SK-N-SH treated with all-trans-retinoic acid at 6 μM for 48 hours (cell line): Measurements from ENCODE around the gene TAS1R1.

ENCODE experiments used
- BACH2 ChIP-seq: fragments of 250-450 bp; sonication (Bioruptor Pico); IDR thresholded peaks from 2 replicates; pipeline ENCODE4 v1.9.0; 2021; ENCODE audit warnings: mild to moderate bottlenecking, borderline replicate concordance
- CSDC2 ChIP-seq: fragments of 250-450 bp; sonication (Bioruptor Pico); IDR thresholded peaks from 2 replicates; pipeline ENCODE4 v1.5.0; 2020; ENCODE audit warnings: mild to moderate bottlenecking, moderate library complexity
- OSR1 ChIP-seq: fragments of 250-450 bp; sonication (Bioruptor Pico); IDR thresholded peaks from 2 replicates; pipeline ENCODE4 v1.8.0; 2022; ENCODE audit warnings: moderate library complexity, mild to moderate bottlenecking, inconsistent platforms
- PATZ1 ChIP-seq: fragments of 250-450 bp; sonication (Bioruptor Pico); IDR thresholded peaks from 2 replicates; pipeline ENCODE4 v1.8.0; 2020; ENCODE audit warnings: mild to moderate bottlenecking, moderate library complexity, borderline replicate concordance
- POU6F1 ChIP-seq: fragments of 250-450 bp; sonication (Bioruptor Pico); IDR thresholded peaks from 2 replicates; pipeline ENCODE4 v1.8.0; 2021; ENCODE audit warnings: low read depth, mild to moderate bottlenecking, moderate library complexity, borderline replicate concordance
- ZFP30 ChIP-seq: fragments of 450-650 bp; formaldehyde crosslinking; IDR thresholded peaks from 2 replicates; pipeline ENCODE4 v1.5.0; 2022; ENCODE audit warnings: mild to moderate bottlenecking, moderate library complexity

GRCh38 chr1:6627841-6628545 lies 72.9 kb downstream of the TAS1R1 start:
- TF ChIP-seq OSR1 (CRISPR knock-in tag) (no peak), CSDC2 (CRISPR knock-in tag) (no peak), ZFP30 (CRISPR knock-in tag) (no peak), POU6F1 (CRISPR knock-in tag) (no peak), PATZ1 (CRISPR knock-in tag) (no peak), BACH2 (CRISPR knock-in tag) (no peak)
